ENCODE results near the gene RAPGEF1. TPM values are rescaled to one million over a fixed set of nuclear protein-coding genes. Genes with fewer than 3 reads are reported as not detected.
"Not testable (repeated sequence)": the region's sequence is repeated elsewhere in the genome, so short reads cannot be mapped to it uniquely, and the experiment has no call there.

RAPGEF1 gene
- total RNA-seq, 1 experiment from 2014 or later = 47.1 TPM

GRCh38 chr9:131673068-131673467 lies 66.8 kb downstream of the RAPGEF1 start:
- Histone ChIP-seq H3K27me3 (ENCODE audit: control insufficient read depth, insufficient read depth, low read length) (no peaks in the 10 kb centered on the region), H3K36me3 (replicated peaks; ENCODE audit: control insufficient read depth, insufficient read depth, low read length) (no peaks in the 10 kb centered on the region; the same call in 1 of the 2 replicates), H3K4me3 (ENCODE audit: insufficient read depth, low read depth, low read length) (no peak overlapping the region)
- DNase-seq = no peak

- no peak overlapping the region for H3K4me3 ChIP-seq (ENCODE audit: insufficient read depth, low read depth, low read length)
- H3K36me3 ChIP-seq (replicated peaks; ENCODE audit: control insufficient read depth, insufficient read depth, low read length) = no peaks in the 10 kb centered on the region; the same call in 1 of the 2 replicates
- H3K27me3 ChIP-seq (ENCODE audit: control insufficient read depth, insufficient read depth, low read length) = no peaks in the 10 kb centered on the region
- no peak for DNase-seq
Measured at GRCh38 chr9:131672451-131672850, 67.4 kb downstream of the RAPGEF1 start.

GRCh38 chr9:131671133-131671520 lies 68.7 kb downstream of the RAPGEF1 start:
- peak; percentile 62 for DNase-seq
- H3K27me3 ChIP-seq (ENCODE audit: control insufficient read depth, insufficient read depth, low read length) = no peaks in the 10 kb centered on the region
- H3K36me3 ChIP-seq (replicated peaks; ENCODE audit: control insufficient read depth, insufficient read depth, low read length) = no peaks in the 10 kb centered on the region; the same call in 1 of the 2 replicates
- no peak overlapping the region for H3K4me3 ChIP-seq (ENCODE audit: insufficient read depth, low read depth, low read length)

GRCh38 chr9:131670247-131671132 lies 69.4 kb downstream of the RAPGEF1 start:
- no peak overlapping the region for H3K4me3 ChIP-seq (ENCODE audit: insufficient read depth, low read depth, low read length)
- no peaks in the 10 kb centered on the region; the same call in 1 of the 2 replicates for H3K36me3 ChIP-seq (replicated peaks; ENCODE audit: control insufficient read depth, insufficient read depth, low read length)
- no peak for DNase-seq
- H3K27me3 ChIP-seq (ENCODE audit: control insufficient read depth, insufficient read depth, low read length) = no peaks in the 10 kb centered on the region

GRCh38 chr9:131669269-131670157 lies 70.4 kb downstream of the RAPGEF1 start:
- no peaks in the 10 kb centered on the region for H3K27me3 ChIP-seq (ENCODE audit: control insufficient read depth, insufficient read depth, low read length)
- H3K4me3 ChIP-seq (ENCODE audit: insufficient read depth, low read depth, low read length) = no peak overlapping the region
- no peak for DNase-seq
- no peaks in the 10 kb centered on the region; the same call in 1 of the 2 replicates for H3K36me3 ChIP-seq (replicated peaks; ENCODE audit: control insufficient read depth, insufficient read depth, low read length)

GRCh38 chr9:131668439-131669268 lies 71.2 kb downstream of the RAPGEF1 start:
- Histone ChIP-seq H3K36me3 (replicated peaks; ENCODE audit: control insufficient read depth, insufficient read depth, low read length) (no peaks in the 10 kb centered on the region; the same call in 1 of the 2 replicates), H3K27me3 (ENCODE audit: control insufficient read depth, insufficient read depth, low read length) (no peaks in the 10 kb centered on the region), H3K4me3 (ENCODE audit: insufficient read depth, low read depth, low read length) (no peak overlapping the region)
- DNase-seq = peak; percentile 64

- Histone ChIP-seq H3K27me3 (ENCODE audit: control insufficient read depth, insufficient read depth, low read length) (no peaks in the 10 kb centered on the region), H3K4me3 (ENCODE audit: insufficient read depth, low read depth, low read length) (no peak overlapping the region), H3K36me3 (replicated peaks; ENCODE audit: control insufficient read depth, insufficient read depth, low read length) (no peaks in the 10 kb centered on the region; the same call in 1 of the 2 replicates)
- DNase-seq = no peak
Measured at GRCh38 chr9:131668057-131668438, 71.8 kb downstream of the RAPGEF1 start.

- no peaks in the 10 kb centered on the region; the same call in 1 of the 2 replicates for H3K36me3 ChIP-seq (replicated peaks; ENCODE audit: control insufficient read depth, insufficient read depth, low read length)
- no peak for DNase-seq
- H3K27me3 ChIP-seq (ENCODE audit: control insufficient read depth, insufficient read depth, low read length) = no peaks in the 10 kb centered on the region
- no peak overlapping the region for H3K4me3 ChIP-seq (ENCODE audit: insufficient read depth, low read depth, low read length)
Measured at GRCh38 chr9:131667576-131667975, 72.3 kb downstream of the RAPGEF1 start.

GRCh38 chr9:131666774-131667173 lies 73.1 kb downstream of the RAPGEF1 start:
- DNase-seq = no peak
- Histone ChIP-seq H3K36me3 (replicated peaks; ENCODE audit: control insufficient read depth, insufficient read depth, low read length) (no peaks in the 10 kb centered on the region; the same call in 1 of the 2 replicates), H3K27me3 (ENCODE audit: control insufficient read depth, insufficient read depth, low read length) (no peaks in the 10 kb centered on the region), H3K4me3 (ENCODE audit: insufficient read depth, low read depth, low read length) (no peak overlapping the region)

- Histone ChIP-seq H3K27me3 (ENCODE audit: control insufficient read depth, insufficient read depth, low read length) (no peaks in the 10 kb centered on the region), H3K4me3 (ENCODE audit: insufficient read depth, low read depth, low read length) (no peak overlapping the region), H3K36me3 (replicated peaks; ENCODE audit: control insufficient read depth, insufficient read depth, low read length) (no peaks in the 10 kb centered on the region; the same call in 1 of the 2 replicates)
- no peak for DNase-seq
Measured at GRCh38 chr9:131666029-131666428, 73.8 kb downstream of the RAPGEF1 start.

GRCh38 chr9:131663288-131663687 lies 76.6 kb downstream of the RAPGEF1 start:
- Histone ChIP-seq H3K27me3 (ENCODE audit: control insufficient read depth, insufficient read depth, low read length) (no peaks in the 10 kb centered on the region), H3K4me3 (ENCODE audit: insufficient read depth, low read depth, low read length) (no peak overlapping the region), H3K36me3 (replicated peaks; ENCODE audit: control insufficient read depth, insufficient read depth, low read length) (no peaks in the 10 kb centered on the region; the same call in 1 of the 2 replicates)
- DNase-seq = no peak

- not testable (repeated sequence) for H3K27me3 ChIP-seq (ENCODE audit: control insufficient read depth, insufficient read depth, low read length); DNase-seq; H3K4me3 ChIP-seq (ENCODE audit: insufficient read depth, low read depth, low read length); H3K36me3 ChIP-seq (replicated peaks; ENCODE audit: control insufficient read depth, insufficient read depth, low read length)
Measured at GRCh38 chr9:131662289-131662621, 77.6 kb downstream of the RAPGEF1 start.

GRCh38 chr9:131661568-131662288 lies 78.1 kb downstream of the RAPGEF1 start:
- peak; percentile 58 for DNase-seq
- H3K36me3 ChIP-seq (replicated peaks; ENCODE audit: control insufficient read depth, insufficient read depth, low read length) = no peaks in the 10 kb centered on the region; the same call in 1 of the 2 replicates
- no peaks in the 10 kb centered on the region for H3K27me3 ChIP-seq (ENCODE audit: control insufficient read depth, insufficient read depth, low read length)
- H3K4me3 ChIP-seq (ENCODE audit: insufficient read depth, low read depth, low read length) = no peak overlapping the region

Measured in H7 (cell line).